HepG2 (cell line): ENCODE results near the gene LMNA. TPM values are rescaled to one million over a fixed set of nuclear protein-coding genes. Genes with fewer than 3 reads are reported as not detected.
A peak's percentile ranks its signal among the peaks of the same experiment; 100 is the strongest.

Experiments
- AGO2 ChIP-seq: fragments of 200-400 bp; formaldehyde crosslinking; optimal IDR thresholded peaks from 2 replicates; pipeline ENCODE3; 2017; ENCODE audit warnings: mild to moderate bottlenecking, low read depth, low read length, moderate library complexity
- CHD2 ChIP-seq: IDR thresholded peaks from 2 replicates; pipeline ENCODE4 v1.6.1; 2011; ENCODE audit warnings: low read depth, low read length, improper control_type of control experiment
- GATA4 ChIP-seq: sonication (generic); IDR thresholded peaks from 2 replicates; pipeline ENCODE4 v1.6.1; 2016; ENCODE audit warnings: antibody characterized with exemption, low read depth, borderline replicate concordance
- GATAD2A ChIP-seq: IDR thresholded peaks from 2 replicates; pipeline ENCODE4 v1.6.1; 2016
- GLI4 ChIP-seq: sonication (generic); formaldehyde crosslinking; IDR thresholded peaks from 2 replicates; pipeline ENCODE4 v1.5.1; 2020; ENCODE audit warnings: missing genetic modification reagents, mild to moderate bottlenecking, moderate library complexity, borderline replicate concordance
- HMGXB3 ChIP-seq: sonication (generic); formaldehyde crosslinking; IDR thresholded peaks from 2 replicates; pipeline ENCODE4 v1.4.0; 2020; ENCODE audit warnings: missing genetic modification reagents, borderline replicate concordance
- HNF4G ChIP-seq, 2 experiments: sonication (generic) in 1 of 2; formaldehyde crosslinking in 1 of 2; IDR thresholded peaks; 2 replicates each; pipeline versions ENCODE4 v1.4.0 to v1.6.1; 2011 to 2020; ENCODE audit warnings: borderline replicate concordance in 2 of 2, low read depth in 2 of 2, mild to moderate bottlenecking in 2 of 2, low read length in 1 of 2, missing genetic modification reagents in 1 of 2, moderate library complexity in 1 of 2
- KAT8 ChIP-seq: IDR thresholded peaks from 2 replicates; pipeline ENCODE4 v1.6.1; 2016; ENCODE audit warnings: missing genetic modification reagents, missing compliant biosample characterization
- KDM5A ChIP-seq: fragments of 200-600 bp; sonication (generic); IDR thresholded peaks from 2 replicates; pipeline ENCODE4 v1.7.0; 2018; ENCODE audit warnings: antibody characterized with exemption, mild to moderate bottlenecking, low read length, borderline replicate concordance
- MED13 ChIP-seq: sonication (generic); formaldehyde crosslinking; IDR thresholded peaks from 2 replicates; pipeline ENCODE4 v1.5.0; 2020; ENCODE audit warnings: missing genetic modification reagents
- MLX ChIP-seq: IDR thresholded peaks from 2 replicates; pipeline ENCODE4 v1.6.1; 2016
- TFAP4 ChIP-seq: sonication (generic); IDR thresholded peaks from 2 replicates; pipeline ENCODE4 v1.6.1; 2016; ENCODE audit warnings: low read depth, borderline replicate concordance
- ZBTB38 ChIP-seq: sonication (generic); formaldehyde crosslinking; IDR thresholded peaks from 2 replicates; pipeline ENCODE4 v1.5.1; 2020; ENCODE audit warnings: mild to moderate bottlenecking, missing genetic modification reagents
- ZFP91 ChIP-seq: sonication (generic); formaldehyde crosslinking; IDR thresholded peaks from 2 replicates; pipeline ENCODE4 v1.9.0; 2022; ENCODE audit warnings: missing genetic modification reagents, mild to moderate bottlenecking, borderline replicate concordance
- ZNF280B ChIP-seq: sonication (generic); formaldehyde crosslinking; IDR thresholded peaks from 2 replicates; pipeline ENCODE4 v1.5.0; 2020; ENCODE audit warnings: missing genetic modification reagents, mild to moderate bottlenecking, borderline replicate concordance
- ZNF546 ChIP-seq: sonication (generic); formaldehyde crosslinking; conservative IDR thresholded peaks from 2 replicates; pipeline ENCODE4 v1.8.1; 2023; ENCODE audit warnings: mild to moderate bottlenecking, missing genetic modification reagents
- ZNF562 ChIP-seq: sonication (generic); formaldehyde crosslinking; IDR thresholded peaks from 2 replicates; pipeline ENCODE4 v1.8.0; 2022; ENCODE audit warnings: missing genetic modification reagents, borderline replicate concordance
- ZNF703 ChIP-seq: sonication (generic); formaldehyde crosslinking; IDR thresholded peaks from 2 replicates; pipeline ENCODE4 v1.5.1; 2020; ENCODE audit warnings: missing genetic modification reagents, mild to moderate bottlenecking, moderate library complexity, borderline replicate concordance
- ZNF816 ChIP-seq: sonication (generic); formaldehyde crosslinking; IDR thresholded peaks from 2 replicates; pipeline ENCODE4 v1.8.0; 2022; ENCODE audit warnings: missing genetic modification reagents, mild to moderate bottlenecking, borderline replicate concordance
- polyA plus RNA-seq, 8 experiments: library from polyadenylated mRNA; depleted of rRNA in 3 of 8; stranded (reverse) in 7 of 8; unstranded in 1 of 8; fragments of >200 nt; fragmentation: Illumina TruSeq in 4 of 8; extraction: Trizol in 4 of 8; gene quantifications; 2 replicates each; pipeline versions ENCODE4 v1.2.1 to v1.2.3, GENCODE V29; 2011 to 2016; ENCODE audit warnings: low read depth in 4 of 8, missing spikeins in 1 of 8, mixed read lengths in 1 of 8; ENCODE audit not compliant: insufficient read depth in 1 of 8
- total RNA-seq, 5 experiments: library from RNA; depleted of rRNA; stranded (reverse); fragments of >200 nt; fragmentation: Illumina TruSeq; extraction: Trizol; gene quantifications; 2 replicates each; pipeline ENCODE4 v1.2.3, GENCODE V29; 2016; ENCODE audit warnings: low read depth in 1 of 5

The LMNA gene
- total and polyA plus RNA-seq, 2 of the 13 experiments (the other 11 are each of a cell fraction or from before 2014, with no cell fraction given): 107 to 225 TPM

- no peak for TF ChIP-seq ZNF280B (CRISPR knock-in tag)
- no peak for TF ChIP-seq ZBTB38
- peak; percentile 32; the same call in 1 of the 2 replicates for TF ChIP-seq ZNF703 (CRISPR knock-in tag)
- peak; percentile 89 for TF ChIP-seq AGO2
- no peak for TF ChIP-seq HMGXB3 (CRISPR knock-in tag)
- no peak for TF ChIP-seq GATAD2A (CRISPR knock-in tag)
- no peak for TF ChIP-seq GLI4 (CRISPR knock-in tag)
- TF ChIP-seq GATA4: no peak
- no peak for TF ChIP-seq MLX (CRISPR knock-in tag)
- TF ChIP-seq ZNF562 (CRISPR knock-in tag): no peak
- TF ChIP-seq HNF4G (IDR thresholded peaks at IDR 0.05; ENCODE audit: borderline replicate concordance, low read depth, low read length): no peak
- no peak for TF ChIP-seq HNF4G (CRISPR knock-in tag; IDR thresholded peaks at IDR 0.05; ENCODE audit: borderline replicate concordance, low read depth)
- TF ChIP-seq ZFP91 (CRISPR knock-in tag): peak; percentile 3; the same call in 1 of the 2 replicates
- TF ChIP-seq TFAP4: no peak
- TF ChIP-seq ZNF816 (CRISPR knock-in tag): no peak
- TF ChIP-seq CHD2: no peak
- no peak; the same call in 1 of the 2 replicates for TF ChIP-seq KDM5A
- no peak for TF ChIP-seq KAT8 (CRISPR knock-in tag)
- TF ChIP-seq ZNF546: no peak
- no peak for TF ChIP-seq MED13 (CRISPR knock-in tag)
Measured at GRCh38 chr1:156114919-156115513, 505 bp downstream of the LMNA start (continued).
